HUES64 (cell line): ENCODE measurements around the gene STX3. TPM values are rescaled to one million over a fixed set of nuclear protein-coding genes. Genes with fewer than 3 reads are reported as not detected.
A peak's percentile ranks its signal among the peaks of the same experiment; 100 is the strongest.

Experiments
- H3K27ac ChIP-seq: 2 replicates; pipeline ENCODE4 v1.7.0; 2013; ENCODE audit warnings: low read depth, low read length, inconsistent platforms
- H3K27me3 ChIP-seq: 2 replicates; pipeline ENCODE4 v1.6.1; 2013; ENCODE audit warnings: mild to moderate bottlenecking, low read length; ENCODE audit not compliant: insufficient read depth
- H3K36me3 ChIP-seq: 2 replicates; pipeline ENCODE4 v1.6.1; 2013; ENCODE audit warnings: mild to moderate bottlenecking, low read length; ENCODE audit not compliant: insufficient read depth
- H3K4me1 ChIP-seq: 2 replicates; pipeline ENCODE4 v1.6.1; 2013; ENCODE audit warnings: mild to moderate bottlenecking, low read length, moderate library complexity; ENCODE audit not compliant: insufficient read depth
- H3K4me3 ChIP-seq: 2 replicates; pipeline ENCODE4 v1.5.1; 2013; ENCODE audit warnings: mild to moderate bottlenecking, low read length, moderate library complexity
- H3K9ac ChIP-seq: 2 replicates; pipeline ENCODE4 v1.6.1; 2013; ENCODE audit warnings: mild to moderate bottlenecking, low read depth, low read length
- H3K9me3 ChIP-seq: 2 replicates; pipeline ENCODE4 v1.6.1; 2013; ENCODE audit warnings: low read depth, low read length; ENCODE audit not compliant: insufficient read depth
- whole genome bisulfite sequencing: fragments of 150-250, 120-280 bp; methylation state at CpG from one replicate; pipeline ENCODE4 v1.1.7; 2013; ENCODE audit warnings: missing lambda C conversion rate; 5-methylcytosine and 5-hydroxymethylcytosine counted together
- polyA plus RNA-seq, 2 experiments: library from polyadenylated mRNA; stranded (reverse); fragments of 50-300 nt; gene quantifications; one replicate each; pipeline ENCODE4 v1.2.3, GENCODE V29; 2013

STX3 gene
- polyA plus RNA-seq (2013, experiment 1 of 2), result 29.8 TPM
- 30.2 TPM for polyA plus RNA-seq (2013, experiment 2 of 2)

- Histone ChIP-seq H3K36me3 (no peaks in the 10 kb centered on the region), H3K9ac (peak within 1 kb of the TSS; percentile 74), H3K27me3 (peaks cover 4% of the 10 kb centered on the region; the same call in 1 of the 2 replicates), H3K27ac (peak within 1 kb of the TSS; percentile 72), H3K4me1 (peaks cover 21% of the 10 kb centered on the region; the same call in 1 of the 2 replicates), H3K4me3 (peak within 1 kb of the TSS; percentile 86), H3K9me3 (no peaks in the 10 kb centered on the region)
- WGBS, result under 1% methylated on average over 80 of the region's 80 CpGs
These were observed at the start of gene STX3 for GRCh38 chr11:59754859-59755700. STX3 (plus strand) TSS chr11:59755376; CDS start chr11:59755606, 230 bp downstream.

GRCh38 chr11:59706518-59707285 lies 48.5 kb upstream of the STX3 start:
- Histone ChIP-seq H3K4me1 (no peaks in the 10 kb centered on the region), H3K27ac (no peak overlapping the region), H3K36me3 (no peaks in the 10 kb centered on the region), H3K9ac (no peak overlapping the region), H3K4me3 (no peak overlapping the region), H3K9me3 (no peaks in the 10 kb centered on the region), H3K27me3 (no peaks in the 10 kb centered on the region)
- WGBS, result 89% methylated on average over 4 of the region's 5 CpGs

- 89% methylated on average over 1 of the region's 1 CpG for WGBS
- H3K27ac ChIP-seq, result no peak overlapping the region
These were observed 47.8 kb upstream of the STX3 start for GRCh38 chr11:59707371-59707770.

DNA sequence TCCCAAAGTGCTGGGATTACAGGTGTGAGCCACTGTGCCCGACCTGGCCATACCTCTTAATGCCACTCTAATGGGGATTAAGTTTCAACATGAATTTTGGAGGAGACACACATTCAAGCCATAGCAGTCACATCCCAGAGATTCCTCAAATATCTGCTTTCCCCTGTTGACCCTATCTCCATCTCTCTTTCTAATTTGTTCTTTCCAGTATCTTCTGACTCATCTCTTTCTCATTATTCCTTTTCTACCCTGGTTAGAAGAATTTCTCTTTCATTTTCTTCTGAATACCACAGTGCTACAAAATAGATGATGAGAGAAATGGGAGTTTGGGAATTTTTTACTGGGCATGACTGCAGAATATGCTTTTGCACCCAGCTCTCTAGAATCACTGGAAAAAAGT lies 46.6 kb upstream of the STX3 start:
- H3K27ac ChIP-seq, result no peak overlapping the region
- H3K4me1 ChIP-seq, result no peaks in the 10 kb centered on the region
- no peaks in the 10 kb centered on the region for H3K27me3 ChIP-seq
- no peak overlapping the region for H3K9ac ChIP-seq
- no peaks in the 10 kb centered on the region for H3K36me3 ChIP-seq
- WGBS, result 65% methylated on average over 1 of the region's 1 CpG
- H3K9me3 ChIP-seq, result no peaks in the 10 kb centered on the region
- H3K4me3 ChIP-seq, result no peak overlapping the region

More at GRCh38 chr11:59707371-59707770, 47.8 kb upstream of the STX3 start:
- Histone ChIP-seq H3K9me3 (no peaks in the 10 kb centered on the region), H3K36me3 (no peaks in the 10 kb centered on the region), H3K4me1 (no peaks in the 10 kb centered on the region), H3K9ac (no peak overlapping the region), H3K4me3 (no peak overlapping the region), H3K27me3 (no peaks in the 10 kb centered on the region)

- Histone ChIP-seq H3K9me3 (no peaks in the 10 kb centered on the region), H3K9ac (no peak overlapping the region), H3K27me3 (no peaks in the 10 kb centered on the region), H3K36me3 (no peaks in the 10 kb centered on the region), H3K4me1 (no peaks in the 10 kb centered on the region), H3K27ac (no peak overlapping the region), H3K4me3 (no peak overlapping the region)
- 89% methylated on average over 3 of the region's 3 CpGs for WGBS
These were observed 44.9 kb upstream of the STX3 start for GRCh38 chr11:59710136-59710847.

GRCh38 chr11:59713745-59714144 lies 41.4 kb upstream of the STX3 start, which contains the start of gene OR10V1:
OR10V1 (minus strand) TSS chr11:59713845; CDS start chr11:59713845, 0 bp downstream.
- Histone ChIP-seq H3K4me1 (no peaks in the 10 kb centered on the region), H3K9ac (no peak within 1 kb of the TSS), H3K36me3 (no peaks in the 10 kb centered on the region), H3K4me3 (no peak within 1 kb of the TSS), H3K27me3 (no peaks in the 10 kb centered on the region), H3K9me3 (no peaks in the 10 kb centered on the region), H3K27ac (no peak within 1 kb of the TSS)
- 95% methylated on average over 2 of the region's 2 CpGs for WGBS

DNA sequence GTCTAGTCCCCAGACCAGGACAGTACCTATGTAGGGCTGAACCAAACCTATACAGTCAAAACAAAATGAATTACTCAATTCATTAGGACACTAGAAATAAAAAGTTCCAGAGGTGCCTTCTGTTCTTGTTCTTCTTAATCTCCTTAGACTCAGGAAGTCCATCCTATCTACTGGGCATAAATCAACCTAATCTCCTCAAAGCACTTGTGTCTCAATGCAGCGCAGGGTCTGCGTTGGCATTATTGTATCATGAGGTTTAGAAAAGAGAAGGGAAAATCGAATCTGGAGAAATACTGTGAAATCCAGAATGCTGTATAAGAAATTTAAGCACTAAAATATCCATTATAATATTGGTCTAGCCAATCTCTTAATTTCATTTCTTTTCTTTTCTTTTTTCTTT lies 39.1 kb upstream of the STX3 start:
- H3K9ac ChIP-seq, result no peak overlapping the region
- no peaks in the 10 kb centered on the region for H3K4me1 ChIP-seq
- WGBS, result 100% methylated on average over 2 of the region's 3 CpGs
- no peaks in the 10 kb centered on the region for H3K36me3 ChIP-seq
- no peaks in the 10 kb centered on the region for H3K27me3 ChIP-seq
- no peak overlapping the region for H3K27ac ChIP-seq
- no peak overlapping the region for H3K4me3 ChIP-seq
- H3K9me3 ChIP-seq, result no peaks in the 10 kb centered on the region

DNA sequence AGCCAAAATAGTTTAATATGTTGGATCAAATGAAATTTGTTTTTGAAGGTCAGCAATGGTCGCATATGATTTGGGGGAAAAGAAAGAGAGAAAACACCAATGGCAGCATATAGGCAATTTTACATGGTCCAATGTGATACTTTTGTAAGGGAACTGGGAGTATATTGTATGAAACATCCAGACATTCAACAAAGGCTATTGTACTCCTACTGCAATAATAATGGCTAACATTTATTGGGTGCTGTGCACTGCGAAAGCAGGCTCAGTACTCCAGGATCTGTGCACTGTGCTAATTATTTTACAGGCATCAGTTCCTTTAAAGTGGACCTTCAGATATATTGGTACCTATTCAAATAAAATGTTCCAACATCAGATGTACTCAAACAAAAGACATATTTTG lies 35.6 kb upstream of the STX3 start:
- Histone ChIP-seq H3K4me1 (no peaks in the 10 kb centered on the region), H3K9me3 (no peaks in the 10 kb centered on the region), H3K36me3 (no peaks in the 10 kb centered on the region), H3K9ac (no peak overlapping the region), H3K27me3 (no peaks in the 10 kb centered on the region), H3K27ac (no peak overlapping the region), H3K4me3 (no peak overlapping the region)
- whole genome bisulfite sequencing, result 89% methylated on average over 2 of the region's 2 CpGs

DNA sequence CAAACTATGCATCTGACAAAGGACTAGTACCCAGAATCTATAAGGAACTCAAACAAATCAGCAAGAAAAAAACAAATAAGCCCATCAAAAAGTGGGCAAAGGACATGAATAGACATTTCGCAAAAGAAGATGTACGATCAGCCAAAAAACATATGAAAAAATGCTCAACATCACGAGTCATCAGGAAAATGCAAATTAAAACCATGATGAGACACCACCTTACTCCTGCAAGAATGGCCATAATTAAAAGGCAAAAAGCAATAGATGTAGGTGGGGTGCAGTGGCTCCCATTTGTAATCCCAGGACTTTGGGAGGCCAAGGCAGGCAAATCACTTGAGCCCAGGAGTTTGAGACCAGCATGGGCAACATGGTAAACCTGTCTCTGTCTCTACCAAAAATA lies 31.1 kb upstream of the STX3 start:
- no peaks in the 10 kb centered on the region for H3K9me3 ChIP-seq
- H3K9ac ChIP-seq, result no peak overlapping the region
- no peaks in the 10 kb centered on the region for H3K36me3 ChIP-seq
- no peaks in the 10 kb centered on the region for H3K27me3 ChIP-seq
- H3K4me3 ChIP-seq, result no peak overlapping the region
- H3K27ac ChIP-seq, result no peak overlapping the region
- 91% methylated on average over 3 of the region's 3 CpGs for WGBS
- no peaks in the 10 kb centered on the region for H3K4me1 ChIP-seq

DNA sequence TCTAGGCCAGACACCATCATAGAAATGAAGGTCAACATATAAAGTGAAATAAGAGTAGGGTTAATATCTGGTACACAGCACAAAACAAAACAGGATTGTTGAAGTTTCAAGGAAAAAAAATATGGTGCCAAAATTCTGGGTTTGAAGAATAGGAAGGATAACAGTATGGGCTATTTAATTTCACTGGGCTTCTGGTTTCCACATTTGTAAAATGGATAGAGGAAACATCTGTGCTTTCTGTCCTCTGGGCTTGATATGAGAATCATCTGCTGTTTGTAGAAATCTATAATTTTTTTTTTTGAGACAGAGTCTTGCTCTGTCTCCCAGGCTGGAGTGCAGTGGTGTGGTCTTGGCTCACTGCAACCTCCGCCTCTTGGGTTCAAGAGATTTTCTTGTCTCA lies 27.8 kb upstream of the STX3 start:
- WGBS, result 83% methylated on average over 1 of the region's 1 CpG
- Histone ChIP-seq H3K4me3 (no peak overlapping the region), H3K27ac (no peak overlapping the region), H3K36me3 (no peaks in the 10 kb centered on the region), H3K4me1 (no peaks in the 10 kb centered on the region), H3K27me3 (no peaks in the 10 kb centered on the region), H3K9me3 (no peaks in the 10 kb centered on the region), H3K9ac (no peak overlapping the region)

DNA sequence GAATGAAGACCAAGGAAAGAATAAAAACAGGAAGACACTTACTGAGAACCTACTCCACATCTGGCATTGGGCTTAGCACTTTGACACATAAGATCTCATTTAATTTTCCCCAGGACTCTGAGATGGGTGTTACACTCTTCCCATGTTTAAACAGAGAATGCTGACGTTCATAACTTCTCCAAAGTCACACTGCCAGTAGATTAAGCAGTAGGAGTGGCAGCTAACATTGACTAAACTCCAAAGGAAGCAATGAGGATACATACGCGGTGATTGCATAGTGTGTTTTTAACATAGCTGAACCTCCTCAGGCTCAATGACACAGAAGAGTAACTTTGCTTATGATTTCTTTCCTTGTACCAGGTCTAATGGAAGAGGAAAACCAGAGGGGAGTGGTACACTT lies 27.0 kb upstream of the STX3 start:
- 90% methylated on average over 3 of the region's 3 CpGs for WGBS
- H3K27ac ChIP-seq, result no peak overlapping the region
- no peak overlapping the region for H3K4me3 ChIP-seq
- H3K4me1 ChIP-seq, result no peaks in the 10 kb centered on the region
- H3K27me3 ChIP-seq, result no peaks in the 10 kb centered on the region
- H3K9me3 ChIP-seq, result no peaks in the 10 kb centered on the region
- H3K9ac ChIP-seq, result no peak overlapping the region
- H3K36me3 ChIP-seq, result no peaks in the 10 kb centered on the region
